Epithelial cell of proximal tubule (primary cell): ENCODE measurements around the gene RPL28. TPM values are rescaled to one million over a fixed set of nuclear protein-coding genes. Genes with fewer than 3 reads are reported as not detected.
A peak's percentile ranks its signal among the peaks of the same experiment; 100 is the strongest.

Source experiments
- DNase-seq: peaks from one replicate; pipeline ENCODE4 v3.0.0-alpha.2; 2011; ENCODE audit warnings: low read depth
- H3K4me3 ChIP-seq: 2 replicates; pipeline ENCODE4 v1.5.1; 2011; ENCODE audit warnings: low read depth, mild to moderate bottlenecking, low read length
- CTCF ChIP-seq: conservative IDR thresholded peaks from 2 replicates; pipeline ENCODE4 v1.5.1; 2012; ENCODE audit warnings: low read depth, mild to moderate bottlenecking, low read length
- total RNA-seq: library from RNA; depleted of rRNA; stranded (reverse); fragments of >200 nt; gene quantifications from 2 replicates; pipeline ENCODE4 v1.2.3, GENCODE V29; 2015

Gene RPL28
- total RNA-seq, 1 donor from 2014 or later: 412 TPM

- DNase-seq: no peak
- no peak for TF ChIP-seq CTCF
- peak overlapping the region; percentile 48 for H3K4me3 ChIP-seq
Measured at GRCh38 chr19:55369653-55370304, 16.0 kb upstream of the RPL28 start.

- H3K4me3 ChIP-seq: peak within 1 kb of the TSS; percentile 48
- no peak for DNase-seq
- TF ChIP-seq CTCF: no peak
Measured at GRCh38 chr19:55370305-55370988, 15.3 kb upstream of the RPL28 start, which contains the start of gene IL11. IL11 (minus strand) TSS chr19:55370463; CDS start chr19:55370310, 153 bp downstream.

- H3K4me3 ChIP-seq: no peak overlapping the region
- no peak for DNase-seq
- TF ChIP-seq CTCF: no peak
Measured at GRCh38 chr19:55372316-55373081, 13.2 kb upstream of the RPL28 start.

GRCh38 chr19:55373306-55373992 is 12.3 kb upstream of the RPL28 start:
- DNase-seq: no peak
- no peak for TF ChIP-seq CTCF
- H3K4me3 ChIP-seq: no peak overlapping the region

GRCh38 chr19:55373993-55374757 is 11.6 kb upstream of the RPL28 start:
- no peak overlapping the region for H3K4me3 ChIP-seq
- no peak for TF ChIP-seq CTCF
- no peak for DNase-seq
